ENCODE data around the gene STK24.

GRCh38 chr13:98508280-98508679 is 68.6 kb downstream of the STK24 start:
- TF ChIP-seq CTCF (IDR thresholded peaks at IDR 0.05) (no peak), POLR2AphosphoS5 (IDR thresholded peaks at IDR 0.05) (no peak), POLR2A (IDR thresholded peaks at IDR 0.05) (no peak)

Measured in breast epithelium (tissue), 3 donors.